CD4-positive, alpha-beta memory T cell (primary cell): Measurements from ENCODE around the gene ZFYVE1. TPM values are rescaled to one million over a fixed set of nuclear protein-coding genes. Genes with fewer than 3 reads are reported as not detected.

Experiments
- CTCF ChIA-PET: fragments of 350-600 bp; sonication (Branson Sonifier 250); formaldehyde crosslinking; loops from one replicate; lab custom pipeline; 2021; ENCODE audit warnings: inconsistent platforms; ENCODE audit not compliant: partially characterized antibody; lab: Charles Lee
- POLR2A ChIA-PET: fragments of 350-600 bp; sonication (Branson Sonifier 250); formaldehyde crosslinking; loops from one replicate; lab custom pipeline; 2021; ENCODE audit not compliant: partially characterized antibody; lab: Charles Lee
- DNase-seq, 5 donors: peaks; one replicate each; pipeline versions ENCODE4 v3.0.0 to v3.0.0-alpha.2; 2020 to 2022; ENCODE audit warnings: mixed read lengths in 1 of 5
- H3K27ac ChIP-seq: one replicate; pipeline ENCODE4 v1.7.0; 2013; ENCODE audit warnings: low read depth, low read length
- H3K27me3 ChIP-seq: 2 replicates; pipeline ENCODE4 v1.7.0; 2013; ENCODE audit warnings: mild to moderate bottlenecking, low read length, moderate library complexity; ENCODE audit not compliant: insufficient read depth
- H3K36me3 ChIP-seq: 2 replicates; pipeline ENCODE4 v1.7.0; 2013; ENCODE audit warnings: mild to moderate bottlenecking, low read length, moderate library complexity; ENCODE audit not compliant: insufficient read depth
- H3K4me1 ChIP-seq: 2 replicates; pipeline ENCODE4 v1.7.0; 2013; ENCODE audit warnings: mild to moderate bottlenecking, low read length, moderate library complexity; ENCODE audit not compliant: insufficient read depth
- H3K4me3 ChIP-seq, 2 donors: one replicate each; pipeline ENCODE4 v1.7.0; 2013; ENCODE audit warnings: low read length in 2 of 2, mild to moderate bottlenecking in 1 of 2
- H3K9me3 ChIP-seq, 2 donors: one replicate each; pipeline ENCODE4 v1.7.0; 2013; ENCODE audit warnings: low read length in 2 of 2, control low read depth in 1 of 2; ENCODE audit not compliant: control insufficient read depth in 1 of 2
- H3K27ac Mint-ChIP-seq, 7 donors: one replicate each; pipeline ENCODE4 v1.8.0; 2020 to 2021; ENCODE audit warnings: mixed read lengths in 7 of 7, mild to moderate bottlenecking in 6 of 7, inconsistent platforms in 3 of 7, moderate library complexity in 3 of 7
- H3K27me3 Mint-ChIP-seq, 2 donors: one replicate each; pipeline ENCODE4 v1.8.0; 2020 to 2021; ENCODE audit warnings: mixed read lengths in 2 of 2
- H3K36me3 Mint-ChIP-seq, 2 donors: one replicate each; pipeline ENCODE4 v1.8.0; 2020 to 2021; ENCODE audit warnings: mixed read lengths in 2 of 2, inconsistent platforms in 1 of 2, mild to moderate bottlenecking in 1 of 2
- H3K4me1 Mint-ChIP-seq, 4 donors: one replicate each; pipeline ENCODE4 v1.8.0; 2020 to 2021; ENCODE audit warnings: mixed read lengths in 4 of 4, mild to moderate bottlenecking in 1 of 4
- H3K4me3 Mint-ChIP-seq, 8 donors: one replicate each; pipeline ENCODE4 v1.8.0; 2020 to 2021; ENCODE audit warnings: mixed read lengths in 8 of 8, mild to moderate bottlenecking in 7 of 8, moderate library complexity in 6 of 8, inconsistent platforms in 3 of 8
- H3K9me3 Mint-ChIP-seq, 8 donors: one replicate each; pipeline ENCODE4 v1.8.0; 2020 to 2021; ENCODE audit warnings: mixed read lengths in 8 of 8, mild to moderate bottlenecking in 5 of 8, inconsistent platforms in 3 of 8, moderate library complexity in 1 of 8
- intact Hi-C: fragments of 100-400 bp; cut with micrococcal nuclease; formaldehyde crosslinking; loops from one replicate; pipeline ENCODE4 v1.15.1; 2023
- polyA plus RNA-seq, 2 donors: library from polyadenylated mRNA; unstranded; fragments of 300-500 nt; fragmentation: Illumina TruSeq; gene quantifications; one replicate each; pipeline ENCODE4 v1.2.3, GENCODE V29; 2021
- total RNA-seq, 2 experiments: library from RNA; stranded (reverse); gene quantifications; one replicate each; pipeline ENCODE4 v1.2.3, GENCODE V29; 2021

Gene ZFYVE1
- total and polyA plus RNA-seq, 4 experiments from 2014 or later = 4.5 to 21.5 (median 14.8) TPM

DNA sequence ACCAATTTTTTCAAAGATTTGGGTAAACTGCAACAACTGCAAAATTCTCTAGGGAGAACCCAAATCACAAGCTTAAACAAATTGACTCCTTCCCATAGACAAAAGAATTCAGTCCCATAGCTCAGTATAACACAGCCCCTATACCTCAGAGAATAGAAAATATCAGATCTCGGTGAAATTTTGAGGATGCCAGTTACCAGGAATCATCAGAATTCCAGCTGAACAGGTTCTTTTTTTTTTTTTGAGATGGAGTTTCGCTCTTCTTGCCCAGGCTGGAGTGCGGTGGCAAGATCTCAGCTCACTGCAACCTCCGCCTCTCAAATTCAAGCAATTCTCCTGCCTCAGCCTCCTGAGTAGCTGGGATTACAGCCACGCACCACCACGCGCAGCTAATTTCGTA lies 36.7 kb downstream of the ZFYVE1 start:
- Histone ChIP-seq H3K27ac (no peak overlapping the region), H3K4me1 (no peaks in the 10 kb centered on the region), H3K9me3 (no peaks in the 10 kb centered on the region), H3K27me3 (no peaks in the 10 kb centered on the region), H3K36me3 (peaks cover 19% of the 10 kb centered on the region), H3K4me3 (no peak overlapping the region)
- Mint-ChIP-seq H3K9me3 (no peaks in the 10 kb centered on the region), H3K4me1 (peaks cover 0 to 2% (median under 1%) of the 10 kb centered on the region in 4 donors), H3K27me3 (no peaks in the 10 kb centered on the region), H3K4me3 (no peak overlapping the region), H3K27ac (no peak overlapping the region), H3K36me3 (peaks cover 33 to 58% of the 10 kb centered on the region in 2 donors)
- ChIA-PET POLR2A (no interaction called here), CTCF (interaction anchor here (1.1 kb wide), 1 partner anchor 644 kb away, joined by 3 read pairs; no protein-coding TSS in a partner anchor)
- no peak for DNase-seq
- intact Hi-C loops = no loop called here

DNA sequence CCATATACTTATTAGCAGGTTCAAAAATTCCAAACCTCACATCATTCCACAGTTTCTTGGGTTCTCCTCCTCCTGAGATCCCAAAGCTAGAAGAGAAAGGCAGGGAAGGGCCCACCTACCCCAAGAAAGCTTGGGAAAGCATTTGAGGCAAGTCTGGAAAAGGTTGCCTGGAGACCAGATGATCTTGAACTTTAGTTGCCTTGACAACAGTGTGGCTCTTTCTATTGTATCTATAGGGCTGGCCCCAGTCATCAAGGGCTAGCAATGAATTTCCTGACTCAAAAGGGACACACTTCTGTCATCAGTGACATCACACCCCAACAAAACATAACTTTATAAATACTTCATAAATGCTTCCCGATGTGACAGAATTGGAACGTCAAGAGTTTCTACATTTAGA lies 40.0 kb downstream of the ZFYVE1 start:
- no peaks in the 10 kb centered on the region for H3K27me3 Mint-ChIP-seq
- H3K9me3 Mint-ChIP-seq = peaks cover 0 to 3% (median 0%) of the 10 kb centered on the region in 8 donors
- no peak overlapping the region for H3K4me3 Mint-ChIP-seq
- no peak overlapping the region for H3K4me3 ChIP-seq
- intact Hi-C loops = no loop called here
- H3K27me3 ChIP-seq = no peaks in the 10 kb centered on the region
- no peak overlapping the region for H3K27ac Mint-ChIP-seq
- CTCF ChIA-PET = no interaction called here
- H3K36me3 ChIP-seq = peaks cover 14% of the 10 kb centered on the region
- peaks cover 0 to 2% (median under 1%) of the 10 kb centered on the region in 4 donors for H3K4me1 Mint-ChIP-seq
- H3K27ac ChIP-seq = no peak overlapping the region
- H3K9me3 ChIP-seq = no peaks in the 10 kb centered on the region
- POLR2A ChIA-PET = interaction anchor here (0.6 kb wide), 1 partner anchor 72 kb away, joined by 3 read pairs; no protein-coding TSS in a partner anchor
- peaks cover 45 to 61% of the 10 kb centered on the region in 2 donors for H3K36me3 Mint-ChIP-seq
- DNase-seq = no peak
- H3K4me1 ChIP-seq = no peaks in the 10 kb centered on the region

DNA sequence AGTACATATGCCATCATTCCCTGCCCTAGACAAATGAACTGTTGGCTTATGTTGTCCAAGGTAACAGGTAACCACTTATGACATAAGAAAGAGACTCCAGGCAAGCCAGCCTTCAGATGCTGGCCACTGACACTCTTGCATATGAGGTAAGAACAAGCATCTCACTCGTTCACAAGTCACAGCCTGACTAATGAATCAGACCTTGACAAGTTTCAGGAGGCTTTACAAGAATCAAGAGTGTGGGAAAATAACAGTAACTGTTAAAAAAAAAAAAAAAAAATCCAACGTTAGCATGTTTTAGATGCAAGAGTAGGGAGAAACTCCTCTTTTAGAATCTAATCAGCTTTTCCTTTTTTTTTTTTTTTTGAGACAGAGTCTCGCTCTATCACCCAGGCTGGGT lies 40.7 kb downstream of the ZFYVE1 start:
- intact Hi-C loops = no loop called here
- CTCF ChIA-PET = no interaction called here

DNA sequence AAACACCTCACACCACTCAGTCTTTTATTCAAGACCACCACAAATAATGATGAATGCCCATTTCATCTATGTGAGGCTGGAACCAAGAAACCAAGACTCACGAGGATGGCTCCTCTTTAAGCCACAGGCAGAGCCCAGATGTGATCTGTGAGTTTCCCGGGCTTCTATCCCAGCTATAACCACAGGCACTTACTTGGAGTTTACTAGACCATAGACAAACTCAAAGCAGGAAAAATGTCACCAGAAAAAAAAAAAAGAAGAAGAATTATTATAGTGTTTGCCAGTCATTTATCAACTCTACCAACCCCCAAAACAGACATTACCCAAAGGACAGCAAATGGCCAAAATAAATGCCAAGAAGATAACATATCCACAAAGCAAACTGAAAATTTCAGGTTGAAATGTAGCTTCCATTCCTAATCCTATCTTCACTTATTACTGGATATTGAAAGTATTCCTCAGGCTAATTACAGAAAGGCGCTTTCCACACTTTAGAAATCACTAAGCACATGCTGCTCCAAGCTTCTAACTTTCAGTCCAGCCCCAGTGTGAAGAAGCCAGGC lies 44.7 kb downstream of the ZFYVE1 start:
- Histone ChIP-seq H3K36me3 (peaks cover 22% of the 10 kb centered on the region), H3K27ac (no peak overlapping the region), H3K27me3 (no peaks in the 10 kb centered on the region), H3K9me3 (no peaks in the 10 kb centered on the region), H3K4me1 (no peaks in the 10 kb centered on the region), H3K4me3 (no peak overlapping the region)
- intact Hi-C loops = no loop called here
- POLR2A ChIA-PET = no interaction called here
- no peak overlapping the region for H3K4me3 Mint-ChIP-seq
- H3K36me3 Mint-ChIP-seq = peaks cover 51 to 72% of the 10 kb centered on the region in 2 donors
- H3K4me1 Mint-ChIP-seq = peaks cover 0 to 2% (median 0%) of the 10 kb centered on the region in 4 donors
- DNase-seq = no peak
- H3K9me3 Mint-ChIP-seq = peaks cover 0 to 3% (median 0%) of the 10 kb centered on the region in 8 donors
- H3K27ac Mint-ChIP-seq = no peak overlapping the region
- CTCF ChIA-PET = no interaction called here
- no peaks in the 10 kb centered on the region for H3K27me3 Mint-ChIP-seq

More for the DNA sequence above, 40.7 kb downstream of the ZFYVE1 start:
- H3K4me3 ChIP-seq = no peak overlapping the region
- H3K9me3 ChIP-seq = no peaks in the 10 kb centered on the region
- H3K27me3 Mint-ChIP-seq = no peaks in the 10 kb centered on the region
- peaks cover 0 to 3% (median 0%) of the 10 kb centered on the region in 8 donors for H3K9me3 Mint-ChIP-seq
- POLR2A ChIA-PET = interaction anchor here (0.6 kb wide), 1 partner anchor 72 kb away, joined by 3 read pairs; no protein-coding TSS in a partner anchor
- H3K27ac Mint-ChIP-seq = no peak overlapping the region
- H3K4me1 ChIP-seq = no peaks in the 10 kb centered on the region
- peaks cover 14% of the 10 kb centered on the region for H3K36me3 ChIP-seq
- no peak overlapping the region for H3K27ac ChIP-seq
- no peak for DNase-seq
- H3K4me3 Mint-ChIP-seq = no peak overlapping the region
- H3K4me1 Mint-ChIP-seq = peaks cover 0 to 2% (median under 1%) of the 10 kb centered on the region in 4 donors
- peaks cover 46 to 61% of the 10 kb centered on the region in 2 donors for H3K36me3 Mint-ChIP-seq
- no peaks in the 10 kb centered on the region for H3K27me3 ChIP-seq

DNA sequence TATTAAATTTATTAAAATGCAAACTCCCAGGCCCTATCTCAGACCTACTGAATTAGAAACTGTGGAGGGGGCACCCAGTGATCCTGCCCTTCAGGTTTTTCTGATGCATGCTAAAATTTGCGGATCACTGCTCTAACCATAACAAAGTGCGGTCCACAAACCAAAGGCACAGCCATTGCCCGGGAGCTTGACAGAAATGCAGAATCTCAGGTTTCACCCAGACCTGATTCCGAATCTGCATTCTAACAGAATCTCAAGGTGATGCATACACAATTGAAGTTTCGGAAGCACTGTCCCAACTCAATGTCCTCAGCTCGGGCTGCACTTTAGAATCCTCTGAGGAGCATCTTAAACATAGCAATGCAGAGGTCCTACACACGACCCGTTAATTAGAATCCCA lies 46.0 kb downstream of the ZFYVE1 start:
- Mint-ChIP-seq H3K4me3 (no peak overlapping the region), H3K4me1 (peaks cover 0 to 2% (median 0%) of the 10 kb centered on the region in 4 donors), H3K27ac (no peak overlapping the region), H3K9me3 (peaks cover 0 to 3% (median 0%) of the 10 kb centered on the region in 8 donors), H3K27me3 (no peaks in the 10 kb centered on the region), H3K36me3 (peaks cover 47 to 65% of the 10 kb centered on the region in 2 donors)
- ChIA-PET CTCF (interaction anchor here (1.2 kb wide), 1 partner anchor 32 kb away, joined by 5 read pairs; no protein-coding TSS in a partner anchor), POLR2A (no interaction called here)
- H3K27me3 ChIP-seq = no peaks in the 10 kb centered on the region
- H3K9me3 ChIP-seq = no peaks in the 10 kb centered on the region
- H3K36me3 ChIP-seq = peaks cover 25% of the 10 kb centered on the region
- H3K4me1 ChIP-seq = no peaks in the 10 kb centered on the region
- H3K4me3 ChIP-seq = no peak overlapping the region
- no peak for DNase-seq
- no peak overlapping the region for H3K27ac ChIP-seq
- intact Hi-C loops = no loop called here

DNA sequence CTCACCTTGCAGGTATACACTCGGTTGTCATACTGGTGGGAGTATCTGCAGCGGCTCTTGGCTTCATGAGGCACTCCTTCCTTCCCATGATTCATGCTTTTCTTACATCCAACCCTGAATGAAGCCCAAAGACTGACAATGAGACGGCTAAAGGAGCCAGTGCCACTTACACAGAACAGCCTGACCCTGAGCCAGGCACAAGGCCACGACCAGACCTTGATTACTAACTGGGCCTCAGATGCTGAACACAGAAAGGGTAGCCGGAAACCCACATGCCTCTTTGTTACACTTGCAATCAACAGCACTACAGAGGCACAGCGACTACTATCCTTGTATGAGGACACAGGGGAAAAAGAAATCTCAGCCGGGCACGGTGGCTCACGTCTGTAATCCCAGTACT lies 48.0 kb downstream of the ZFYVE1 start:
- Mint-ChIP-seq H3K4me1 (peaks cover 0 to 2% (median 0%) of the 10 kb centered on the region in 4 donors), H3K4me3 (no peak overlapping the region), H3K9me3 (no peaks in the 10 kb centered on the region), H3K36me3 (peaks cover 43 to 64% of the 10 kb centered on the region in 2 donors), H3K27me3 (no peaks in the 10 kb centered on the region), H3K27ac (no peak overlapping the region)
- Histone ChIP-seq H3K27me3 (no peaks in the 10 kb centered on the region), H3K36me3 (peaks cover 42% of the 10 kb centered on the region), H3K9me3 (no peaks in the 10 kb centered on the region), H3K4me3 (no peak overlapping the region), H3K4me1 (no peaks in the 10 kb centered on the region), H3K27ac (no peak overlapping the region)
- POLR2A ChIA-PET = no interaction called here
- CTCF ChIA-PET = no interaction called here
- intact Hi-C loops = no loop called here
- DNase-seq = no peak

DNA sequence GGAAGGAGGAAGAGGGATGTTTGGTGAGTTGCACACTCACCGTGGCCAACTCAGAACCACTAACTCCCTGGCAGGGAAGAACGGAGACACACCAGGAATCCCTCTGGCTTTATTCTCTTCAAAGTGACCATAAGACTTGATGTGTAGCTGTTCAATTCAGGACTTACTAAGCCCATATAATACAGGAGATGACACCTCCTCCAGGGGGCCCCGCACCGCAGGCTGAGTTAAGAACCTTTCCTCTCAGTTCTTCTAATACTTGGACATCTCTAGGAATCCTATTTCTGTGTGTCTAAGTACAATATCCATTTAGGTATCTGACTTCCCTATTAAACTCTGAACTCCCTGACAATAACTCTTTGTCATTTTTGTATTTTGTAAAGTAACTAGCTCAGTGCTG lies 51.1 kb downstream of the ZFYVE1 start:
- Histone ChIP-seq H3K27ac (no peak overlapping the region), H3K9me3 (no peaks in the 10 kb centered on the region), H3K4me1 (no peaks in the 10 kb centered on the region), H3K36me3 (peaks cover 41% of the 10 kb centered on the region), H3K4me3 (no peak overlapping the region), H3K27me3 (no peaks in the 10 kb centered on the region)
- POLR2A ChIA-PET = no interaction called here
- no peaks in the 10 kb centered on the region for H3K27me3 Mint-ChIP-seq
- no peak overlapping the region for H3K27ac Mint-ChIP-seq
- DNase-seq = no peak
- H3K36me3 Mint-ChIP-seq = peaks cover 40 to 67% of the 10 kb centered on the region in 2 donors
- peaks cover 0 to 2% (median 0%) of the 10 kb centered on the region in 4 donors for H3K4me1 Mint-ChIP-seq
- H3K4me3 Mint-ChIP-seq = no peak overlapping the region
- intact Hi-C loops = no loop called here
- CTCF ChIA-PET = interaction anchor here (0.8 to 2.3 kb wide), 2 partner anchors 12 to 27 kb away, joined by 3 to 7 read pairs; no protein-coding TSS in a partner anchor
- no peaks in the 10 kb centered on the region for H3K9me3 Mint-ChIP-seq
